ENCODE measurements around the gene SH2D6. TPM values are rescaled to one million over a fixed set of nuclear protein-coding genes. Genes with fewer than 3 reads are reported as not detected.

The SH2D6 gene
- total and polyA plus RNA-seq, 2 of the 8 experiments (the other 6 are each of a cell fraction or from before 2014, with no cell fraction given) = 0.42 TPM; not detected in 1

DNA sequence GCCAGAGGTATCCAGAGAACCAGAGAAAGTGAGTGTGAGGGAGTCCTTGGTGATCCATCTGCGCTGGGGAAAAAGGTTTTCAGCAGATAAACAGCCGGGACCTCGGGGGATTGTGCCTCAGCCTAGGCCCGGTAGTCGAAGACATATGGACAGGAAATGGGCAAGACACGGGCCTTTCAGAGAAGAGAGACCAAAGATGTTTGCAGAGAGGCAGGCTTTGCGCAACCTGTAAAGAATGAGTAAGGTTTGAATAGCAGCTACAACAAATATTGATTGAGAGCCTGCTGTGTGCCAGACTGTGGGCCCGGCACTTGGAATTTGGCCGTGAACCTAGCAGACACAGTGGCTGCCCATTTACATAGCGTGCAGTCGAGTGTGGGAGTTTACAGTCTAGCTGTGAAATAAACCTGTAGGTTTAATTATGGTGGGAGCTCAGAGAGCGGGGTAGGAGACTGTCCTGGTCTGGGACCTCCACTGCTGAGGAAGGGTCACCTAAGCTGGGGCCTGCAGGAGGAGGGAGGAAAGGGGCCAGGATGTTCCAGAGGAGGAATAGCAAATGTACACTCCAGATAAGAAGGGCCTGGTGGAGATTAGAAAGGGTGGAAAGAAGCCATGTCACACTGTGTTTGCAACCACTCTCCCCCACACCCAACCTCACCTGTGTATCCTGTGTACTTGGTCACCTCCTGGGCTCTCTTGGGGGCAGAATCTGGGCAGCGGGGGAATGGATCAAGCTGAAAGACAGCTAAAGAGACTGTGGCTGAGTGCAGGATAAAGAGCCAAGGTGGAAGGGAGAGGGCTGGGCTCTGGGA is 3.0 kb downstream of the SH2D6 start (continued):
- TF ChIP-seq RAD21 (IDR thresholded peaks at IDR 0.05 in 1 of 2, conservative IDR thresholded peaks at IDR 0.05 in 1 of 2; ENCODE audit: low read depth in 2 of 2, low read length in 2 of 2) (no peak), SIN3A (conservative IDR thresholded peaks at IDR 0.05 in 1 of 2, IDR thresholded peaks at IDR 0.05 in 1 of 2; ENCODE audit: low read depth in 1 of 2, low read length in 2 of 2) (no peak)

Data from H1 (cell line).